A673 (cell line): Measurements from ENCODE around the gene DTX2.
"Not testable (repeated sequence)": the region's sequence is repeated elsewhere in the genome, so short reads cannot be mapped to it uniquely, and the experiment has no call there.

Source experiments
- CTCF ChIP-seq: fragments of 300-800, 200-600 bp; sonication (generic); conservative IDR thresholded peaks from 2 replicates; pipeline ENCODE4 v1.5.1; 2017; ENCODE audit warnings: low read depth, mild to moderate bottlenecking, antibody characterized with exemption, low read length, moderate library complexity, mixed read lengths
- EZH2 ChIP-seq: fragments of 200-600 bp; sonication (generic); IDR thresholded peaks from 2 replicates; pipeline ENCODE4 v1.6.1; 2017; ENCODE audit warnings: borderline replicate concordance, low read depth, mild to moderate bottlenecking, mixed read lengths, antibody characterized with exemption, low read length; ENCODE audit not compliant: poor library complexity, severe bottlenecking

GRCh38 chr7:76421097-76421496, 40.4 kb upstream of the DTX2 start:
- TF ChIP-seq CTCF, EZH2: not testable (repeated sequence)
